ENCODE measurements around the gene TBXAS1. TPM values are rescaled to one million over a fixed set of nuclear protein-coding genes. Genes with fewer than 3 reads are reported as not detected.
A peak's percentile ranks its signal among the peaks of the same experiment; 100 is the strongest.

Gene TBXAS1
- total and polyA plus RNA-seq, 2 of the 8 experiments (the other 6 are each of a cell fraction or from before 2014, with no cell fraction given): 0.86 to 2.1 TPM

DNA sequence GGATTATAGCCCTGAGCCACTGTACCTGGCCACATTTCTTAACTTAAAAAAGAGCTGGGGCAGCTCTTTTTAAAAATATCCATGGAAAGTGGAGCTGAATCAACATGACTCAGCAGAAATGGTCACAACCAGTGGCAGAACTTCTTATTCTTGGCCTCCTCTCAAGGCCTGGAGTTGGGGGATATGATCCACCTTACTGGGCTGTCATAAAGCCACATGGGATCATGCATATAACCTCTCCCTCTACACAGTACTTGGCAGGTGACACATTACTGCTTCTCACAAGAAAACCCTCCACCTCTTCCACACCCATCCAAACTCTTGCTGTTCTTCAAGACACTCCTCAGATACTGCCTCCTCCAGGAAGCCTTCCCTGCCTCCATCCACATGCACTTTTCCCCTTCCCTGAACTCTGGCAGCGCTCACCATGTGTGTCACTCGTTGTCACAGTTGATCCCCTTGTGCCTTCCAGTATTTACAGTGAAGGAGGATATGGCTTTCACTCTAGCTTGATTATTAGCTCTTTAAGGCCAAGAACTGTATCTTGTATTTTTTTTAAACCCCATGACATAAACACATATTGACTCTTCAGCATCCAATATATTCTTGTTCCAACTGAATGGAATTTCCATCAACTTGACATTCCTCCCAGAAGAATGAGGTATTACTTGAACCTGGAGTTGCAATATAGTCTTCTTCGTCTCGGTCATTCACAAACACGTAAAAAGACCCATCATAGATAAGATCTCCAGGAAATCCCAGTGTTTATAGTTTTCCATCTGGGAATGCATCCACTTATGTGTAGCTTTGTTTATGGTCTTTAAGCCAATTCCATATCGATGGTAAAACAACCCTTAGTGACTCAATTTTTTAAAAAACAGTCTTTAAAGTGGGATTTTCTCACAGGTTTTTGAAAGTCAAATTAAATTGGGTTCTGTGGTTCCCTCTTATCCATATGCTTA, 85.5 kb downstream of the TBXAS1 start (continued):
- TF ChIP-seq, protein P1, sequence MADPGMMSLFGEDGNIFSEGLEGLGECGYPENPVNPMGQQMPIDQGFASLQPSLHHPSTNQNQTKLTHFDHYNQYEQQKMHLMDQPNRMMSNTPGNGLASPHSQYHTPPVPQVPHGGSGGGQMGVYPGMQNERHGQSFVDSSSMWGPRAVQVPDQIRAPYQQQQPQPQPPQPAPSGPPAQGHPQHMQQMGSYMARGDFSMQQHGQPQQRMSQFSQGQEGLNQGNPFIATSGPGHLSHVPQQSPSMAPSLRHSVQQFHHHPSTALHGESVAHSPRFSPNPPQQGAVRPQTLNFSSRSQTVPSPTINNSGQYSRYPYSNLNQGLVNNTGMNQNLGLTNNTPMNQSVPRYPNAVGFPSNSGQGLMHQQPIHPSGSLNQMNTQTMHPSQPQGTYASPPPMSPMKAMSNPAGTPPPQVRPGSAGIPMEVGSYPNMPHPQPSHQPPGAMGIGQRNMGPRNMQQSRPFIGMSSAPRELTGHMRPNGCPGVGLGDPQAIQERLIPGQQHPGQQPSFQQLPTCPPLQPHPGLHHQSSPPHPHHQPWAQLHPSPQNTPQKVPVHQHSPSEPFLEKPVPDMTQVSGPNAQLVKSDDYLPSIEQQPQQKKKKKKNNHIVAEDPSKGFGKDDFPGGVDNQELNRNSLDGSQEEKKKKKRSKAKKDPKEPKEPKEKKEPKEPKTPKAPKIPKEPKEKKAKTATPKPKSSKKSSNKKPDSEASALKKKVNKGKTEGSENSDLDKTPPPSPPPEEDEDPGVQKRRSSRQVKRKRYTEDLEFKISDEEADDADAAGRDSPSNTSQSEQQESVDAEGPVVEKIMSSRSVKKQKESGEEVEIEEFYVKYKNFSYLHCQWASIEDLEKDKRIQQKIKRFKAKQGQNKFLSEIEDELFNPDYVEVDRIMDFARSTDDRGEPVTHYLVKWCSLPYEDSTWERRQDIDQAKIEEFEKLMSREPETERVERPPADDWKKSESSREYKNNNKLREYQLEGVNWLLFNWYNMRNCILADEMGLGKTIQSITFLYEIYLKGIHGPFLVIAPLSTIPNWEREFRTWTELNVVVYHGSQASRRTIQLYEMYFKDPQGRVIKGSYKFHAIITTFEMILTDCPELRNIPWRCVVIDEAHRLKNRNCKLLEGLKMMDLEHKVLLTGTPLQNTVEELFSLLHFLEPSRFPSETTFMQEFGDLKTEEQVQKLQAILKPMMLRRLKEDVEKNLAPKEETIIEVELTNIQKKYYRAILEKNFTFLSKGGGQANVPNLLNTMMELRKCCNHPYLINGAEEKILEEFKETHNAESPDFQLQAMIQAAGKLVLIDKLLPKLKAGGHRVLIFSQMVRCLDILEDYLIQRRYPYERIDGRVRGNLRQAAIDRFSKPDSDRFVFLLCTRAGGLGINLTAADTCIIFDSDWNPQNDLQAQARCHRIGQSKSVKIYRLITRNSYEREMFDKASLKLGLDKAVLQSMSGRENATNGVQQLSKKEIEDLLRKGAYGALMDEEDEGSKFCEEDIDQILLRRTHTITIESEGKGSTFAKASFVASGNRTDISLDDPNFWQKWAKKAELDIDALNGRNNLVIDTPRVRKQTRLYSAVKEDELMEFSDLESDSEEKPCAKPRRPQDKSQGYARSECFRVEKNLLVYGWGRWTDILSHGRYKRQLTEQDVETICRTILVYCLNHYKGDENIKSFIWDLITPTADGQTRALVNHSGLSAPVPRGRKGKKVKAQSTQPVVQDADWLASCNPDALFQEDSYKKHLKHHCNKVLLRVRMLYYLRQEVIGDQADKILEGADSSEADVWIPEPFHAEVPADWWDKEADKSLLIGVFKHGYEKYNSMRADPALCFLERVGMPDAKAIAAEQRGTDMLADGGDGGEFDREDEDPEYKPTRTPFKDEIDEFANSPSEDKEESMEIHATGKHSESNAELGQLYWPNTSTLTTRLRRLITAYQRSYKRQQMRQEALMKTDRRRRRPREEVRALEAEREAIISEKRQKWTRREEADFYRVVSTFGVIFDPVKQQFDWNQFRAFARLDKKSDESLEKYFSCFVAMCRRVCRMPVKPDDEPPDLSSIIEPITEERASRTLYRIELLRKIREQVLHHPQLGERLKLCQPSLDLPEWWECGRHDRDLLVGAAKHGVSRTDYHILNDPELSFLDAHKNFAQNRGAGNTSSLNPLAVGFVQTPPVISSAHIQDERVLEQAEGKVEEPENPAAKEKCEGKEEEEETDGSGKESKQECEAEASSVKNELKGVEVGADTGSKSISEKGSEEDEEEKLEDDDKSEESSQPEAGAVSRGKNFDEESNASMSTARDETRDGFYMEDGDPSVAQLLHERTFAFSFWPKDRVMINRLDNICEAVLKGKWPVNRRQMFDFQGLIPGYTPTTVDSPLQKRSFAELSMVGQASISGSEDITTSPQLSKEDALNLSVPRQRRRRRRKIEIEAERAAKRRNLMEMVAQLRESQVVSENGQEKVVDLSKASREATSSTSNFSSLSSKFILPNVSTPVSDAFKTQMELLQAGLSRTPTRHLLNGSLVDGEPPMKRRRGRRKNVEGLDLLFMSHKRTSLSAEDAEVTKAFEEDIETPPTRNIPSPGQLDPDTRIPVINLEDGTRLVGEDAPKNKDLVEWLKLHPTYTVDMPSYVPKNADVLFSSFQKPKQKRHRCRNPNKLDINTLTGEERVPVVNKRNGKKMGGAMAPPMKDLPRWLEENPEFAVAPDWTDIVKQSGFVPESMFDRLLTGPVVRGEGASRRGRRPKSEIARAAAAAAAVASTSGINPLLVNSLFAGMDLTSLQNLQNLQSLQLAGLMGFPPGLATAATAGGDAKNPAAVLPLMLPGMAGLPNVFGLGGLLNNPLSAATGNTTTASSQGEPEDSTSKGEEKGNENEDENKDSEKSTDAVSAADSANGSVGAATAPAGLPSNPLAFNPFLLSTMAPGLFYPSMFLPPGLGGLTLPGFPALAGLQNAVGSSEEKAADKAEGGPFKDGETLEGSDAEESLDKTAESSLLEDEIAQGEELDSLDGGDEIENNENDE (IDR thresholded peaks at IDR 0.05; ENCODE audit: insufficient replicate concordance, low read length): no peak
- no peak for TF ChIP-seq SIRT6 (IDR thresholded peaks at IDR 0.05; ENCODE audit: low read length)
- no peak for TF ChIP-seq SP1 (IDR thresholded peaks at IDR 0.05; ENCODE audit: low read depth, low read length)
- no peak for TF ChIP-seq RNF2 (IDR thresholded peaks at IDR 0.05; ENCODE audit: borderline replicate concordance, low read depth, low read length, missing control alignments, poor library complexity, severe bottlenecking)
- no peak for TF ChIP-seq EZH2 (IDR thresholded peaks at IDR 0.05; ENCODE audit: low read depth, low read length, severe bottlenecking)
- no peak for TF ChIP-seq JUN (IDR thresholded peaks at IDR 0.05; ENCODE audit: low read depth, low read length)
- TF ChIP-seq MAFK (IDR thresholded peaks at IDR 0.05; ENCODE audit: low read depth, low read length): peak; percentile 56
- TF ChIP-seq CBX5 (IDR thresholded peaks at IDR 0.05; ENCODE audit: low read depth, low read length): no peak
- no peak for TF ChIP-seq PHF8 (conservative IDR thresholded peaks at IDR 0.05; ENCODE audit: low read depth, low read length)

Data from H1 (cell line).